ENCODE measurements around the gene RAB35.

DNA sequence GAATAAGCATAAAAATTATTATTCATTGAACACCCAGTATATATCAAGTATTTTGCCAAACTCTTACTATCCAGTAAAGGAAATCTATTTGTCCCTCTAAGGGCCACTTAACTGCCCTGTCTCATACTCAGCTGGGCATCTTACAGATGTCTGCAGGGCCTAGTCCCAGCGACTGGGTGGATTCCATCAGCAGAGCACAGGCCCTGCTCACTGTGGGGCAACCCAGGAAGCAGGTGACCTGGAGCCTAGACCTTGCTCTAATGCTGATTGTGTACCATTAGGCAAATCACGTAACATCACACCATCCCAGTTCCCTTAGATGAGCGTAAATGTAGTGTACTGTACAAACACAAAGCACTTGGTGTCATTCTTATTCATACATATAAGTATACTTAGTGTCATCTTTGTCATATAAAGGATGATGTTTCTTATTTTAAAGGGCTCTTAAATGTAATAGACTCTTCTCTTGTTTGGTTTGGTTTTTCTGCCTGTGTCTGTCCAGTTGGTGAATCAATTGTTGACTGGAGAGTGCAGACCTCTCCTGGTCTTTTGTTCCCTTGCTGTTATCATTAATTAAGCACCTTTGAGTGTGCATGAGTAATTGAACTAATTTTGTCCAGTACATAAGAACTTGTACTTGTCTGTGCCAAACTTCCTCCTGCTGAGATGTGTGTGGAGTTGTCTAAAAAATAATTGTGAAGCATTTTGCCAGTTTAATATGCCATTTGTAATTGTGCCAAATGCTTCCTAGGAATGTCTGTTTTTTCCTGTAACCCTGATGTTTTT lies 49.3 kb downstream of the RAB35 start:
- TF ChIP-seq, protein P1, sequence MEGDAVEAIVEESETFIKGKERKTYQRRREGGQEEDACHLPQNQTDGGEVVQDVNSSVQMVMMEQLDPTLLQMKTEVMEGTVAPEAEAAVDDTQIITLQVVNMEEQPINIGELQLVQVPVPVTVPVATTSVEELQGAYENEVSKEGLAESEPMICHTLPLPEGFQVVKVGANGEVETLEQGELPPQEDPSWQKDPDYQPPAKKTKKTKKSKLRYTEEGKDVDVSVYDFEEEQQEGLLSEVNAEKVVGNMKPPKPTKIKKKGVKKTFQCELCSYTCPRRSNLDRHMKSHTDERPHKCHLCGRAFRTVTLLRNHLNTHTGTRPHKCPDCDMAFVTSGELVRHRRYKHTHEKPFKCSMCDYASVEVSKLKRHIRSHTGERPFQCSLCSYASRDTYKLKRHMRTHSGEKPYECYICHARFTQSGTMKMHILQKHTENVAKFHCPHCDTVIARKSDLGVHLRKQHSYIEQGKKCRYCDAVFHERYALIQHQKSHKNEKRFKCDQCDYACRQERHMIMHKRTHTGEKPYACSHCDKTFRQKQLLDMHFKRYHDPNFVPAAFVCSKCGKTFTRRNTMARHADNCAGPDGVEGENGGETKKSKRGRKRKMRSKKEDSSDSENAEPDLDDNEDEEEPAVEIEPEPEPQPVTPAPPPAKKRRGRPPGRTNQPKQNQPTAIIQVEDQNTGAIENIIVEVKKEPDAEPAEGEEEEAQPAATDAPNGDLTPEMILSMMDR (IDR thresholded peaks at IDR 0.05) = no peak
- no peak for TF ChIP-seq POLR2A (IDR thresholded peaks at IDR 0.05)

Measured in lower leg skin (tissue), 3 donors.